ENCODE measurements around the gene ACBD6.

The ACBD6 gene

DNA sequence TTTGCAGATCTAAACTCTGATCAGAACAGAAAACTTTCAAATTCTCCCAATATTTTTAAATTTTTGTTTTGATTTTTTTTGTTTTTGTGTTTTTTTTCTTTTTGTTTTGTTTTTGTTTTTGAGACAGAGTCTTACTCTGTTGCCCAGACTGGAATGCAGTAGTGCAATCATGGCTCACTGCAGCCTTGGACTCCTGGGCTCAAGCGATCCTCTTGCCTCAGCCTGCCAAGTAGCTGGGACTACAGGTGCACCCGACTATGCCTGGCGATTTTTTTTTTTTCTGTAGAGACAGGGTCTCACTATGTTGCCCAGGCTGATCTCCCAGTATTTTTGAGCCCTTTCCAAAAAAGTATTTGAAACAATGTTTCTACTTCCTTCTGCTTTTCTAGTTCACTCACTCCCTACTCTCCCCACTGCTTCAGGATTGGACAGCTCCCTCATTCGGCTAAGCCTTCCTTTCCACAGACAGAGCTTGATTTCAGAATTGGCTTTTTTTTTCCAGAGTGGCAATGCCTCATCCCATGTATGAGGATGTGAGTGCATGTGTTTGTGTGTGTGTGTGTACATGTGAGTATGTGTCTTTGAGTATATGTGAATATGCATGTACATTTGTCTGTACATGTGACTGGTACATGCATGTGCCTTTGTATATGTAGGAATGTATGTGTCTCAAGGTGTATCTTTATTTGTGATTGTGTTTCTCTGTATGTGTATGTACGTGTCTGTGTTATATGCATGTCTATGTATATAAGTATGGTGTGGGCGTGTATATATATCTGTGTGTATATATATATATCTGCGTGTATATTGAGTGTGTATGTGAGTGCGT, 260.4 kb downstream of the ACBD6 start:
- no peak for DNase-seq (ENCODE audit: low read depth in 2 of 2)

GRCh38 chr1:180239145-180240096, 263.0 kb downstream of the ACBD6 start:
- no peak for DNase-seq (ENCODE audit: low read depth in 2 of 2)

GRCh38 chr1:180238675-180239074, 263.7 kb downstream of the ACBD6 start:
- DNase-seq (ENCODE audit: low read depth in 2 of 2): no peak

Data from stimulated activated CD8-positive, alpha-beta memory T cell treated with anti-CD3 and anti-CD28 coated beads, Interleukin-15, amount 100 ng/mL, for 48 hours (primary cell).